ENCODE measurements around the gene KIT. TPM values are rescaled to one million over a fixed set of nuclear protein-coding genes. Genes with fewer than 3 reads are reported as not detected.

The KIT gene
- total RNA-seq, 1 donor from 2014 or later = 19.5 TPM

DNA sequence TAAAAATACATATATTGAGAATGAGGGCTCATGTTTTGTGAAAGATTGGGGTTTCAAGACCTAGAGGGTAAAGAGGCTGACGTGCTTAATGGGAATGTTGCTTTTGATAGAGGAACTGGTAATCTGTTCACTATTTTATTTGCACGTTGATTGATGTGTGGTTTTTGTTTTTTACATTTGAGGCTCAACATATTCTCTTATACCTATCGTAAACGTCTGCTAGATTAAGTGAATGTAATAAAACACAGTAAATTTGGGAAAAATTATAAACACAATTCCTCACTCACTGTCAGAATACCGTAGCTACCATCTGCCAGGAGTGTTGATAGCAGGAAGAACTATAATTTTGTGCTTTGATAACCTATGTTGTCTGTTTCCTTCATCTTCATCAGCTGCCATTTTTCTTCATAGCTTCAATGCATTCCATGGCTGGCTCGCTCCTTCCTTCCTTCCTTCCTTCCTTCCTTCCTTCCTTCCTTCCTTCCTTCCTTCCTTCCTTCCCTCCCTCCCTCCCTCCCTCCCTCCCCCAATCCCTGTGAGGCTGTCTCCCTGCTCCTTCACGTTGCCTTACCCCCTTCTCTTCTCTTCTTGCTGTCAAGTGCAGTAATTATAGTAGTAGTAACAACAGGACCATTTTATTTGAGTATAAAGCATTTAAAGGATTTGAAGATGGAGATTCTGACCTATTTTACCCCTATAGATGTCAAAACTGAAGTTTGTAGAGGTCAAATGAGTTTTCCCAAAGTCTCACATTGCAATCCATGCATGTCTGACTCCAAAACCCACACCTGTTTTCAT lies 20.3 kb downstream of the KIT start:
- Mint-ChIP-seq H3K36me3 (no peaks in the 10 kb centered on the region), H3K4me3 (no peak overlapping the region), H3K4me1 (ENCODE audit: unreplicated experiment) (peaks cover 10% of the 10 kb centered on the region), H3K27ac (no peak overlapping the region), H3K9me3 (no peaks in the 10 kb centered on the region), H3K27me3 (no peaks in the 10 kb centered on the region)
- no peak for TF ChIP-seq CTCF (conservative IDR thresholded peaks at IDR 0.05)
- no peak for DNase-seq (ENCODE audit: extremely low spot score, unreplicated experiment)

DNA sequence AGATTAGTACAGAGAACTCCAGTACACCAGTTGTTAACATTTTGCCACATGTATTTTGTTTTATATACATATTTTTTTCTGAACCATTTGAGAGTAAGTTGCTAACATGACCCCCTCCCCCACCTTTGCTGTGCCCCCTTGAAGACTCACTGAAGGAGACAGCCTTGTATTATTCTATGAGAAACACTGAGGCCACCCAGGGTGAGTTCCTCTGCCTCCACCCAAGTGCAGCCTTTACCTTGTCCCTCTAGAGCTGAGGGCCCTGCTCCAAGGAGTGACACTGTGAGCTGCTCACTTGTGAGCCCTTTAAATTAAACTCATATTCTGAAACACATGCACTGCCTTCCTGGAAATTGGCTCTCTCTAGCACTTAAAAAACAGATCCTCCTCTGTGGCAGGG lies 21.1 kb downstream of the KIT start:
- Mint-ChIP-seq H3K4me1 (ENCODE audit: unreplicated experiment) (peaks cover 10% of the 10 kb centered on the region), H3K27ac (no peak overlapping the region), H3K27me3 (no peaks in the 10 kb centered on the region), H3K9me3 (no peaks in the 10 kb centered on the region), H3K36me3 (no peaks in the 10 kb centered on the region), H3K4me3 (no peak overlapping the region)
- TF ChIP-seq CTCF (conservative IDR thresholded peaks at IDR 0.05) = no peak
- no peak for DNase-seq (ENCODE audit: extremely low spot score, unreplicated experiment)

DNA sequence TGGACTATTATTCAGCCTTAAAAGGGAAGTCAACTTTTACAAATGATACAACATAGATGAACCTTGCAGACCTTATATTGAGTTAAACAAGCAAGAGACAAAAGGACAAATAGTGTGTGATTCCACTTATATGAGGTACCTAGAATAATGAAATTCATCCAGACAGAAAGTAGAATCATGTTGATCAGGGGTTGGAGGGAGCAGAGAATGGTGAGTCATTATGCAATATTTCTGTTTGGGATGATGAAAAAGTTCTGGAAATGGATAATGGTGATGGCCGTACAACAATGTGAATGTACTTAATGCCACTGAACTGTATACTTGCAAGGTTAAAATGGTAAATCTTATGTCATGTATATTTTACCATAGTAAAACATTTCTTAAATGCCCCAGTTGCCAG lies 22.1 kb downstream of the KIT start:
- no peaks in the 10 kb centered on the region for H3K9me3 Mint-ChIP-seq

GRCh38 chr4:54683616-54684346 lies 26.0 kb downstream of the KIT start:
- Mint-ChIP-seq H3K27me3 (no peaks in the 10 kb centered on the region), H3K27ac (no peak overlapping the region), H3K36me3 (no peaks in the 10 kb centered on the region), H3K4me3 (no peak overlapping the region), H3K9me3 (no peaks in the 10 kb centered on the region), H3K4me1 (ENCODE audit: unreplicated experiment) (peaks cover 4% of the 10 kb centered on the region)
- DNase-seq (ENCODE audit: extremely low spot score, unreplicated experiment) = no peak
- TF ChIP-seq CTCF (conservative IDR thresholded peaks at IDR 0.05) = no peak

More for the DNA sequence above, 22.1 kb downstream of the KIT start:
- Mint-ChIP-seq H3K4me1 (ENCODE audit: unreplicated experiment) (peaks cover 10% of the 10 kb centered on the region), H3K27me3 (no peaks in the 10 kb centered on the region), H3K27ac (no peak overlapping the region), H3K36me3 (no peaks in the 10 kb centered on the region), H3K4me3 (no peak overlapping the region)
- TF ChIP-seq CTCF (conservative IDR thresholded peaks at IDR 0.05) = no peak
- no peak for DNase-seq (ENCODE audit: extremely low spot score, unreplicated experiment)

DNA sequence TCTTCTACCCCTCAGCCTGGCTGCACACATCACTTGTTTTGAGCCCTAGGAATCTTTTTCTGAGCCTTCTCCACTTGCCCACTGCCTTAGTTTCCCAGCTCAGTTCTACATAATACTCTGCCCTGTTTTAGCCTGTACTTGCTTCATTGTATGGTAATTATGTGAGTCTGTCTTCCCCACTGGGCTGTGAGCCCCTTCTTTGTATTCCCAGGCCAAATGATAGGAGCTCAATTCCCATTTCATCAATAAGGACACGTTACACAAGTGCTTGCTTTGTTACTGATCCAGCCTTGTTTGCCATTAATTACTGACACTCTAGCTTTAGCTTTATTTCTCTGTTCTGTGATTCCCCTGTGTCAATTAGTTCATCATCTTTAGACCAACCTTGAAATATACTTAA lies 28.1 kb downstream of the KIT start:
- H3K27ac Mint-ChIP-seq = no peak overlapping the region
- H3K4me1 Mint-ChIP-seq (ENCODE audit: unreplicated experiment) = no peaks in the 10 kb centered on the region
- DNase-seq (ENCODE audit: extremely low spot score, unreplicated experiment) = no peak
- H3K27me3 Mint-ChIP-seq = no peaks in the 10 kb centered on the region
- no peak overlapping the region for H3K4me3 Mint-ChIP-seq
- H3K9me3 Mint-ChIP-seq = no peaks in the 10 kb centered on the region
- H3K36me3 Mint-ChIP-seq = no peaks in the 10 kb centered on the region
- no peak for TF ChIP-seq CTCF (conservative IDR thresholded peaks at IDR 0.05)

All from type B pancreatic cell (in vitro differentiated cells).